ENCODE measurements around the gene AOC3. TPM values are rescaled to one million over a fixed set of nuclear protein-coding genes. Genes with fewer than 3 reads are reported as not detected.
A peak's percentile ranks its signal among the peaks of the same experiment; 100 is the strongest.
"Not testable (repeated sequence)": the region's sequence is repeated elsewhere in the genome, so short reads cannot be mapped to it uniquely, and the experiment has no call there.

Gene AOC3
- total RNA-seq, 1 donor from 2014 or later: 160 TPM

DNA sequence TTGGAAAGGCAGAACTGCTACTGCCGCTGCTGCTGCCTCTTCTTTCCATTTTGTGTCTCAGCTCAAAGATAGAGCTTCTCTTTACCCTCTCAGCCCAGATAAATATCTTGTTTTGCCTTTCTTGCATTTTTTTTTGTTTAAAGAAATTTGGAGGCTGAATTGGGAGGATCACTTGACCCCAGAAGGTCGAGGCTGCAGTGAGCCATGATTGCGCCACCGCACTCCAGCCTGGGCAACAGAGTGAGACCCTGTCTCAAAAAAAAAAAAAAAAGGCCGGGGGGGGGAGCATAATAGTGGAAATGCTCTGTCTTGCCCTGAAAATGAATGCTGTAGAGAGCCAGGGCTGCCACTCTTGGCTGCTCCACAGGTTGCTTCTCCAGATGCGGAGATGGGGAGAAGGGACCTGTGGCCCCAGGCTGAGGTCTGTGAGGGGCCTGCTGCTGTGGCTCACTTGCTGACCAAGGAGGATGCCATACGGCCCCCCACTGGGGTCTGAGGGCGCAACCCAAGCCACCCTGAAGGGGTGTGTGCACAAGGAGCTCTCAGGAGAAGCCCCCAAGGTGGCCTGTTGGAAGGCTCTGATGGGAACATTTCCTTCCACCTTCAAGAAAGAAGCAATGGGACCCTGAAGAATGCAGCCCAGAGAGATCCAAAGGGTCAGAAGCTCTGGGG lies 28.1 kb downstream of the AOC3 start:
- Histone ChIP-seq H3K36me3 (no peaks in the 10 kb centered on the region), H3K9me3 (no peaks in the 10 kb centered on the region), H3K4me3 (no peak overlapping the region), H3K27me3 (ENCODE audit: low read depth) (no peaks in the 10 kb centered on the region), H3K27ac (no peak overlapping the region), H3K4me1 (no peaks in the 10 kb centered on the region)
- TF ChIP-seq, protein P1, sequence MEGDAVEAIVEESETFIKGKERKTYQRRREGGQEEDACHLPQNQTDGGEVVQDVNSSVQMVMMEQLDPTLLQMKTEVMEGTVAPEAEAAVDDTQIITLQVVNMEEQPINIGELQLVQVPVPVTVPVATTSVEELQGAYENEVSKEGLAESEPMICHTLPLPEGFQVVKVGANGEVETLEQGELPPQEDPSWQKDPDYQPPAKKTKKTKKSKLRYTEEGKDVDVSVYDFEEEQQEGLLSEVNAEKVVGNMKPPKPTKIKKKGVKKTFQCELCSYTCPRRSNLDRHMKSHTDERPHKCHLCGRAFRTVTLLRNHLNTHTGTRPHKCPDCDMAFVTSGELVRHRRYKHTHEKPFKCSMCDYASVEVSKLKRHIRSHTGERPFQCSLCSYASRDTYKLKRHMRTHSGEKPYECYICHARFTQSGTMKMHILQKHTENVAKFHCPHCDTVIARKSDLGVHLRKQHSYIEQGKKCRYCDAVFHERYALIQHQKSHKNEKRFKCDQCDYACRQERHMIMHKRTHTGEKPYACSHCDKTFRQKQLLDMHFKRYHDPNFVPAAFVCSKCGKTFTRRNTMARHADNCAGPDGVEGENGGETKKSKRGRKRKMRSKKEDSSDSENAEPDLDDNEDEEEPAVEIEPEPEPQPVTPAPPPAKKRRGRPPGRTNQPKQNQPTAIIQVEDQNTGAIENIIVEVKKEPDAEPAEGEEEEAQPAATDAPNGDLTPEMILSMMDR (IDR thresholded peaks at IDR 0.05): no peak
- DNase-seq (no peak), ATAC-seq (no peak)
- intact Hi-C loops (cut with DNase I): no loop called here

DNA sequence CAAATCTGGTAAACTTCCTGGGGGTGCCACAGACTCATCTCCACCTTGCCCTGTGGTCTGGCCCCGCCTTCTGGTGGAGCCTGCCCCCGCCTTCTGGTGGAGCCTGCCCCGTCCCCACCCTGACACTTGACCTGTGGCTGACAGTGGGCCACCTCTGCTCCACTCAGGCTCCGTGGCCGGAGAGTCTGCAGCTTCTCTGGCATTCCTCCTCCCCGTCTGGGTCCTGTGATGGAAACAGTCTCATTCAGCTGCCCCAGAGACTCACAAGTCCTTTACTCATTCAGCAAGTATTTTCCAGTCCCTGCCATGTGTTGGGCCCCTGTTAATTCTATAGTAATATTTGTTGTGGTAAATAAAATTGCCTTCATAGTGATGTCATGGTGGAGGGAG lies 28.6 kb downstream of the AOC3 start:
- no peaks in the 10 kb centered on the region for H3K4me1 ChIP-seq
- no peaks in the 10 kb centered on the region for H3K36me3 ChIP-seq
- ATAC-seq (no peak), DNase-seq (no peak)
- TF ChIP-seq, protein P1 (IDR thresholded peaks at IDR 0.05): no peak
- H3K9me3 ChIP-seq: no peaks in the 10 kb centered on the region
- H3K27ac ChIP-seq: no peak overlapping the region
- intact Hi-C loops (cut with DNase I): no loop called here
- no peaks in the 10 kb centered on the region for H3K27me3 ChIP-seq (ENCODE audit: low read depth)
- H3K4me3 ChIP-seq: no peak overlapping the region

- H3K9me3 ChIP-seq: no peaks in the 10 kb centered on the region
- intact Hi-C loops (cut with DNase I): no loop called here
- H3K27ac ChIP-seq: no peak overlapping the region
- no peak overlapping the region for H3K4me3 ChIP-seq
- TF ChIP-seq, protein P1 (IDR thresholded peaks at IDR 0.05): no peak
- DNase-seq (no peak), ATAC-seq (no peak)
- H3K4me1 ChIP-seq: peaks cover 2% of the 10 kb centered on the region
- H3K27me3 ChIP-seq (ENCODE audit: low read depth): no peaks in the 10 kb centered on the region
- no peaks in the 10 kb centered on the region for H3K36me3 ChIP-seq
These were observed 29.8 kb downstream of the AOC3 start for GRCh38 chr17:42880776-42881310.

DNA sequence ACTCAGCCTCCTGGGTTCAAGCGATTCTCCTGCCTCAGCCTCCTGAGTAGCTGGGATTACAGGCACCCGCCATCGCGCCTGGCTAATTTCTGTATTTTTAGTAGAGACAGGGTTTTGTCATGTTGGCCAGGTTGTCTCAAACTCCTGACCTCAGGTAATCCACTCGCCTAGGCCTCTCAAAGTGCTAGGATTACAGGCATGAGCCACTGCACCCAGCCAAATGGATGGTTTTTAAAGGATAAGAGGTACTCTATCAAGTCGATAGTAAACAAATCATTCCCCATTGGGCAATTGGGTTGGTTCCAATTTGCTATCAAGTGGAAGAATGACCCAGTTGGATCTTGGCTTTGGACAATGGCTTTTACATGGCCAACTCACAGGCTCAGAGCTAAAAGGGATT lies 30.7 kb downstream of the AOC3 start:
- H3K27ac ChIP-seq; H3K9me3 ChIP-seq; H3K36me3 ChIP-seq; H3K27me3 ChIP-seq (ENCODE audit: low read depth); DNase-seq; intact Hi-C loops (cut with DNase I); H3K4me3 ChIP-seq: not testable (repeated sequence)
- peaks cover 11% of the 10 kb centered on the region for H3K4me1 ChIP-seq
- ATAC-seq: peak; percentile 61 to 74

DNA sequence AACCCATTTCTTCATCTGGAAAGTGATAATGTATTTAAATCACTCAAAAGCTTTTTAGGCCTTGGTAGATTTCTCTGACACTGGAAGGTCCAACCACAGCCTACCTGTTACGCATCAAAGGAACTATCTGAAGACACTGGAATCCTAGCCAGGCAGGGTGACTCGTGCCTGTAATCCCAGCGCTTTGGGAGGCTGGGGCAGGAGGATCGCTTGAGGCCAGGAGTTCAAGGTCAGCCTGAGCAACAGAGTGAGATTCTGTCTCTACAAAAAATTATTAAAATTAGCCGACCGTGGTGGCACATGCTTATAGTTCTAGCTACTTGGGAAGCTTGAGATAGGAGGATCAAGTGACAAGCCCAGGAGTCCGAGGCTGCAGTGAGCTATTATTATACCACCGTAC lies 31.2 kb downstream of the AOC3 start:
- no peak overlapping the region for H3K4me3 ChIP-seq
- H3K27ac ChIP-seq: no peak overlapping the region
- TF ChIP-seq, protein P1 (IDR thresholded peaks at IDR 0.05): no peak
- no peaks in the 10 kb centered on the region for H3K36me3 ChIP-seq
- H3K27me3 ChIP-seq (ENCODE audit: low read depth): no peaks in the 10 kb centered on the region
- intact Hi-C loops (cut with DNase I): no loop called here
- ATAC-seq (no peak), DNase-seq (no peak)
- H3K4me1 ChIP-seq: peaks cover 15% of the 10 kb centered on the region
- H3K9me3 ChIP-seq: no peaks in the 10 kb centered on the region

- TF ChIP-seq, protein P1 (IDR thresholded peaks at IDR 0.05): no peak
- Histone ChIP-seq H3K27ac (no peak overlapping the region), H3K27me3 (ENCODE audit: low read depth) (no peaks in the 10 kb centered on the region), H3K9me3 (no peaks in the 10 kb centered on the region), H3K36me3 (no peaks in the 10 kb centered on the region), H3K4me1 (peaks cover 18% of the 10 kb centered on the region), H3K4me3 (no peak overlapping the region)
- no peak for ATAC-seq
- intact Hi-C loops (cut with DNase I): no loop called here
- DNase-seq: no peak
These were observed 33.0 kb downstream of the AOC3 start for GRCh38 chr17:42883802-42884558.

GRCh38 chr17:42885806-42886205 lies 34.8 kb downstream of the AOC3 start:
- H3K9me3 ChIP-seq; H3K4me3 ChIP-seq; intact Hi-C loops (cut with DNase I); H3K27me3 ChIP-seq (ENCODE audit: low read depth); DNase-seq; H3K27ac ChIP-seq; ATAC-seq; H3K36me3 ChIP-seq: not testable (repeated sequence)
- H3K4me1 ChIP-seq: peaks cover 18% of the 10 kb centered on the region

Measured in lower lobe of right lung (tissue), 2 donors.